H9 (cell line): ENCODE results near the gene MYO18B. TPM values are rescaled to one million over a fixed set of nuclear protein-coding genes. Genes with fewer than 3 reads are reported as not detected.

ENCODE experiments used
- DNase-seq: peaks from one replicate; pipeline ENCODE4 v3.0.0-alpha.2; 2017
- H2AFZ ChIP-seq: one replicate; pipeline ENCODE4 v1.6.1; 2013; ENCODE audit warnings: mild to moderate bottlenecking, low read length, control low read depth, moderate library complexity
- H2AK5ac ChIP-seq: 2 replicates; pipeline ENCODE4 v1.6.1; 2013; ENCODE audit warnings: low read length, control low read depth, mixed read lengths; ENCODE audit not compliant: insufficient read length
- H2BK120ac ChIP-seq: one replicate; pipeline ENCODE4 v1.6.1; 2013; ENCODE audit warnings: low read depth, mild to moderate bottlenecking, low read length, control low read depth, inconsistent platforms; ENCODE audit not compliant: poor library complexity, severe bottlenecking
- H2BK12ac ChIP-seq: 2 replicates; pipeline ENCODE4 v1.6.1; 2013; ENCODE audit warnings: low read length, control low read depth, mixed read lengths, low read depth; ENCODE audit not compliant: insufficient read length
- H2BK15ac ChIP-seq: 2 replicates; pipeline ENCODE4 v1.6.1; 2013; ENCODE audit warnings: low read depth, low read length, control low read depth
- H2BK20ac ChIP-seq: one replicate; pipeline ENCODE4 v1.6.1; 2013; ENCODE audit warnings: low read depth, mild to moderate bottlenecking, low read length, control low read depth, inconsistent platforms; ENCODE audit not compliant: poor library complexity, severe bottlenecking
- H2BK5ac ChIP-seq: 2 replicates; pipeline ENCODE4 v1.6.1; 2013; ENCODE audit warnings: low read length, control low read depth, mixed read lengths; ENCODE audit not compliant: insufficient read length
- H3K14ac ChIP-seq: 2 replicates; pipeline ENCODE4 v1.6.1; 2013; ENCODE audit warnings: low read length, control low read depth; ENCODE audit not compliant: insufficient read depth
- H3K18ac ChIP-seq: 2 replicates; pipeline ENCODE4 v1.6.1; 2013; ENCODE audit warnings: low read depth, mild to moderate bottlenecking, mixed read lengths, low read length, control low read depth; ENCODE audit not compliant: insufficient read length
- H3K23ac ChIP-seq: 2 replicates; pipeline ENCODE4 v1.6.1; 2013; ENCODE audit warnings: low read length, control low read depth, mixed read lengths, low read depth; ENCODE audit not compliant: insufficient read length
- H3K23me2 ChIP-seq: 2 replicates; pipeline ENCODE4 v1.6.1; 2013; ENCODE audit warnings: low read depth, mild to moderate bottlenecking, mixed read lengths, low read length, control low read depth; ENCODE audit not compliant: insufficient read length, poor library complexity, severe bottlenecking
- H3K27ac ChIP-seq: 2 replicates; pipeline ENCODE4 v1.5.1; 2013; ENCODE audit warnings: low read length, control low read depth, mixed read lengths, low read depth; ENCODE audit not compliant: insufficient read length
- H3K27me3 ChIP-seq: 2 replicates; pipeline ENCODE4 v1.6.1; 2013; ENCODE audit warnings: low read length, control low read depth, inconsistent platforms; ENCODE audit not compliant: insufficient read depth
- H3K4ac ChIP-seq: 2 replicates; pipeline ENCODE4 v1.6.1; 2013; ENCODE audit warnings: low read depth, mild to moderate bottlenecking, control low read depth, inconsistent platforms, low read length, moderate library complexity
- H3K4me1 ChIP-seq: 2 replicates; pipeline ENCODE4 v1.6.1; 2013; ENCODE audit warnings: low read length, control low read depth, inconsistent platforms; ENCODE audit not compliant: insufficient read depth
- H3K4me2 ChIP-seq: 2 replicates; pipeline ENCODE4 v1.6.1; 2013; ENCODE audit warnings: low read length, control low read depth, mixed read lengths; ENCODE audit not compliant: insufficient read length, insufficient read depth
- H3K56ac ChIP-seq: 2 replicates; pipeline ENCODE4 v1.6.1; 2013; ENCODE audit warnings: low read depth, mild to moderate bottlenecking, mixed read lengths, low read length, control low read depth; ENCODE audit not compliant: insufficient read length
- H3K79me1 ChIP-seq: 2 replicates; pipeline ENCODE4 v1.6.1; 2013; ENCODE audit warnings: low read depth, mild to moderate bottlenecking, moderate library complexity, low read length, control low read depth, inconsistent platforms; ENCODE audit not compliant: insufficient read depth, poor library complexity, severe bottlenecking
- H3K79me2 ChIP-seq: 2 replicates; pipeline ENCODE4 v1.6.1; 2013; ENCODE audit warnings: low read length, control low read depth, inconsistent platforms; ENCODE audit not compliant: insufficient read depth
- H3K9ac ChIP-seq: 2 replicates; pipeline ENCODE4 v1.6.1; 2013; ENCODE audit warnings: low read length, control low read depth, mixed read lengths; ENCODE audit not compliant: insufficient read length; ENCODE audit errors: extremely low read depth
- H3K9me3 ChIP-seq: one replicate; pipeline ENCODE4 v1.6.1; 2013; ENCODE audit warnings: low read depth, low read length, inconsistent platforms; ENCODE audit not compliant: control insufficient read depth
- H3T11ph ChIP-seq: one replicate; pipeline ENCODE4 v1.6.1; 2013; ENCODE audit warnings: mild to moderate bottlenecking, low read length, control low read depth, inconsistent platforms
- H4K20me1 ChIP-seq: one replicate; pipeline ENCODE4 v1.6.1; 2013; ENCODE audit not compliant: control insufficient read depth, insufficient read length, insufficient read depth
- H4K5ac ChIP-seq: 2 replicates; pipeline ENCODE4 v1.6.1; 2013; ENCODE audit warnings: low read depth, mild to moderate bottlenecking, mixed read lengths, low read length, control low read depth; ENCODE audit not compliant: insufficient read length
- H4K8ac ChIP-seq: replicated peaks from 2 replicates; pipeline ENCODE4 v1.6.1; 2013; ENCODE audit warnings: low read length, control low read depth, mixed read lengths, low read depth; ENCODE audit not compliant: insufficient read length
- H4K91ac ChIP-seq: 2 replicates; pipeline ENCODE4 v1.6.1; 2013; ENCODE audit warnings: low read depth, mild to moderate bottlenecking, moderate library complexity, mixed read lengths, low read length, control low read depth; ENCODE audit not compliant: insufficient read length
- H3K27ac Mint-ChIP-seq, 3 experiments: 2 replicates in 2 of 3; 3 replicates in 1 of 3; pipeline ENCODE4 v1.8.0; 2020 to 2021; ENCODE audit warnings: mixed read lengths in 3 of 3, mild to moderate bottlenecking in 1 of 3, moderate library complexity in 1 of 3
- H3K27me3 Mint-ChIP-seq: 2 replicates; pipeline ENCODE4 v1.8.0; 2021; ENCODE audit warnings: low read depth, mild to moderate bottlenecking, moderate library complexity, mixed read lengths
- H3K36me3 Mint-ChIP-seq, 3 experiments: 2 replicates in 2 of 3; 3 replicates in 1 of 3; pipeline ENCODE4 v1.8.0; 2020 to 2021; ENCODE audit warnings: low read depth in 3 of 3, mixed read lengths in 3 of 3; ENCODE audit not compliant: insufficient read depth in 1 of 3
- H3K4me1 Mint-ChIP-seq, 2 experiments: 2 replicates each; pipeline ENCODE4 v1.8.0; 2020; ENCODE audit warnings: mixed read lengths in 2 of 2
- H3K4me3 Mint-ChIP-seq, 2 experiments: 2 replicates in 1 of 2; 3 replicates in 1 of 2; pipeline ENCODE4 v1.8.0; 2020 to 2021; ENCODE audit warnings: mild to moderate bottlenecking in 2 of 2, mixed read lengths in 2 of 2, moderate library complexity in 1 of 2
- H3K9me3 Mint-ChIP-seq, 2 experiments: 2 replicates in 1 of 2; 3 replicates in 1 of 2; pipeline ENCODE4 v1.8.0; 2020; ENCODE audit warnings: mild to moderate bottlenecking in 2 of 2, mixed read lengths in 2 of 2, moderate library complexity in 1 of 2
- WGBS: extraction: QIAGEN DNeasy Blood & Tissue Kit; methylation state at CpG from one replicate; pipeline ENCODE4 v1.1.7; 2013; ENCODE audit warnings: missing lambda C conversion rate, low lambda C conversion rate, mixed read lengths; ENCODE audit not compliant: insufficient read length; ENCODE audit errors: extremely low coverage; 5-methylcytosine and 5-hydroxymethylcytosine counted together
- total RNA-seq: library from RNA; stranded (reverse); gene quantifications from 2 replicates; pipeline ENCODE4 v1.2.1, GENCODE V29; 2021
- TF ChIP-seq, protein P1 (sequence below): fragments of 200-600 bp; sonication (generic); conservative IDR thresholded peaks from 3 replicates; pipeline ENCODE4 v1.8.0; 2021; ENCODE audit warnings: antibody characterized with exemption, mild to moderate bottlenecking

The MYO18B gene
- total RNA-seq, 1 experiment from 2014 or later, result 0.46 TPM

DNA sequence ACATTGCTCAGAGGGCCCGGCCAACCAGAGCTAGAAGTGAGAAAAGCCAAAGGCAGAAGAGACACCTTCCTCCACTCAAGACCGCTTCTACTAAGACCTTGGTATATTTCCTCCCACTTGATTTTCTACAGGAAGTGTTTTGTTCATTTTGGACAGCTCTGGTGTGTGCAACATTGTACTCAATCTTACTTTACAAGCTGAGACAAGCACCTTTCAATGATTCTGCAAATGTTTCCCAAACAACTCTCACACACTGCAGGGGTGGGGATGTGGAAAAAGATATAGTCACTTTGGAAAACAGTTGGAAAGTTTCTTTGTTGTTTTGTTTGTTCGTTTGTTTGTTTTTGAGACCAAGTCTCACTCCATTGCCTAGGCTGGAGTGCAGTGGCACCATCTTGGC lies 15.7 kb downstream of the MYO18B start:
- no peak overlapping the region for H3K56ac ChIP-seq
- no peaks in the 10 kb centered on the region for H3K79me2 ChIP-seq
- no peak overlapping the region for H2BK5ac ChIP-seq
- no peak overlapping the region for H3K4me3 Mint-ChIP-seq
- H2AFZ ChIP-seq, result no peak overlapping the region
- no peak overlapping the region for H4K5ac ChIP-seq
- H4K8ac ChIP-seq, result no peak overlapping the region
- peaks cover 0 to 3% of the 10 kb centered on the region in 2 experiments; a peak in 1 of 5 replicates for H3K9me3 Mint-ChIP-seq
- peaks cover 0 to 2% (median 0%) of the 10 kb centered on the region in 3 experiments; a peak in 1 of 7 replicates for H3K36me3 Mint-ChIP-seq
- no peaks in the 10 kb centered on the region for H3K23me2 ChIP-seq
- no peak overlapping the region for H3K18ac ChIP-seq
- H2BK20ac ChIP-seq, result no peak overlapping the region
- no peak overlapping the region for H2BK15ac ChIP-seq
- H3K23ac ChIP-seq, result no peak overlapping the region
- no peak overlapping the region for H2BK12ac ChIP-seq
- H3K4me1 ChIP-seq, result no peaks in the 10 kb centered on the region
- no peak overlapping the region for H3K9ac ChIP-seq
- H3K27ac ChIP-seq, result no peak overlapping the region
- no peak overlapping the region for H3K27ac Mint-ChIP-seq
- no peak overlapping the region for H2AK5ac ChIP-seq
- no peak overlapping the region for H2BK120ac ChIP-seq
- peaks cover 2% of the 10 kb centered on the region for H3K27me3 Mint-ChIP-seq
- DNase-seq, result no peak
- no peak overlapping the region for H3K4ac ChIP-seq
- H3K27me3 ChIP-seq, result no peaks in the 10 kb centered on the region
- no peak overlapping the region for H3T11ph ChIP-seq
- H3K9me3 ChIP-seq, result no peaks in the 10 kb centered on the region
- TF ChIP-seq, protein P1, sequence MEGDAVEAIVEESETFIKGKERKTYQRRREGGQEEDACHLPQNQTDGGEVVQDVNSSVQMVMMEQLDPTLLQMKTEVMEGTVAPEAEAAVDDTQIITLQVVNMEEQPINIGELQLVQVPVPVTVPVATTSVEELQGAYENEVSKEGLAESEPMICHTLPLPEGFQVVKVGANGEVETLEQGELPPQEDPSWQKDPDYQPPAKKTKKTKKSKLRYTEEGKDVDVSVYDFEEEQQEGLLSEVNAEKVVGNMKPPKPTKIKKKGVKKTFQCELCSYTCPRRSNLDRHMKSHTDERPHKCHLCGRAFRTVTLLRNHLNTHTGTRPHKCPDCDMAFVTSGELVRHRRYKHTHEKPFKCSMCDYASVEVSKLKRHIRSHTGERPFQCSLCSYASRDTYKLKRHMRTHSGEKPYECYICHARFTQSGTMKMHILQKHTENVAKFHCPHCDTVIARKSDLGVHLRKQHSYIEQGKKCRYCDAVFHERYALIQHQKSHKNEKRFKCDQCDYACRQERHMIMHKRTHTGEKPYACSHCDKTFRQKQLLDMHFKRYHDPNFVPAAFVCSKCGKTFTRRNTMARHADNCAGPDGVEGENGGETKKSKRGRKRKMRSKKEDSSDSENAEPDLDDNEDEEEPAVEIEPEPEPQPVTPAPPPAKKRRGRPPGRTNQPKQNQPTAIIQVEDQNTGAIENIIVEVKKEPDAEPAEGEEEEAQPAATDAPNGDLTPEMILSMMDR, result no peak
- no peak overlapping the region for H3K14ac ChIP-seq
- no peaks in the 10 kb centered on the region for H3K79me1 ChIP-seq
- H4K91ac ChIP-seq, result no peak overlapping the region
- H3K4me2 ChIP-seq, result no peak overlapping the region
- no peaks in the 10 kb centered on the region for H4K20me1 ChIP-seq
- no CpG with 5 or more reads among the region's 3 CpGs for WGBS
- no peaks in the 10 kb centered on the region for H3K4me1 Mint-ChIP-seq
